Activated naive CD4-positive, alpha-beta T cell treated with anti-CD3 and anti-CD28 coated beads, Interleukin-2, amount 50 U/mL, for 16 hours (primary cell): ENCODE data around the gene ZNF763.
A peak's percentile ranks its signal among the peaks of the same experiment; 100 is the strongest.
"Not testable (repeated sequence)": the region's sequence is repeated elsewhere in the genome, so short reads cannot be mapped to it uniquely, and the experiment has no call there.

Source experiments
- DNase-seq: peaks from one replicate; pipeline ENCODE4 v3.0.0-alpha.2; 2020

The ZNF763 gene

GRCh38 chr19:11973019-11973810 lies 8.4 kb downstream of the ZNF763 start:
- DNase-seq, result no peak

- DNase-seq, result no peak
These were observed 13.8 kb downstream of the ZNF763 start for GRCh38 chr19:11978492-11979100.

GRCh38 chr19:11979527-11979926 lies 14.7 kb downstream of the ZNF763 start:
- no peak for DNase-seq

- no peak for DNase-seq
These were observed 17.7 kb downstream of the ZNF763 start for GRCh38 chr19:11982526-11982925.

- peak; percentile 14 for DNase-seq
These were observed 20.1 kb downstream of the ZNF763 start for GRCh38 chr19:11984986-11985385.

GRCh38 chr19:11986754-11987153 lies 21.9 kb downstream of the ZNF763 start:
- no peak for DNase-seq

GRCh38 chr19:11987405-11988281 lies 22.8 kb downstream of the ZNF763 start:
- DNase-seq, result peak; percentile 97

GRCh38 chr19:11989112-11989456 lies 24.2 kb downstream of the ZNF763 start:
- no peak for DNase-seq

- DNase-seq, result not testable (repeated sequence)
These were observed 27.1 kb downstream of the ZNF763 start for GRCh38 chr19:11991921-11992320.

- DNase-seq, result no peak
These were observed 30.3 kb downstream of the ZNF763 start for GRCh38 chr19:11995174-11995573.

GRCh38 chr19:12000152-12000981 lies 35.5 kb downstream of the ZNF763 start:
- peak; percentile 23 for DNase-seq

- DNase-seq, result no peak
These were observed 50.3 kb downstream of the ZNF763 start for GRCh38 chr19:12015015-12015752.

GRCh38 chr19:12015753-12016116 lies 50.9 kb downstream of the ZNF763 start:
- no peak for DNase-seq
